GOT3 (cell line): ENCODE data around the gene PTPN20.

Experiments
- DNase-seq: peaks from one replicate; lab custom pipeline; 2025; ENCODE audit warnings: mixed read lengths; lab: John Stamatoyannopoulos, UW

Gene PTPN20

GRCh38 chr10:47048526-47048905 is 137.3 kb downstream of the PTPN20 start:
- no peak for DNase-seq

GRCh38 chr10:47049056-47049851 is 138.0 kb downstream of the PTPN20 start:
- no peak for DNase-seq

DNA sequence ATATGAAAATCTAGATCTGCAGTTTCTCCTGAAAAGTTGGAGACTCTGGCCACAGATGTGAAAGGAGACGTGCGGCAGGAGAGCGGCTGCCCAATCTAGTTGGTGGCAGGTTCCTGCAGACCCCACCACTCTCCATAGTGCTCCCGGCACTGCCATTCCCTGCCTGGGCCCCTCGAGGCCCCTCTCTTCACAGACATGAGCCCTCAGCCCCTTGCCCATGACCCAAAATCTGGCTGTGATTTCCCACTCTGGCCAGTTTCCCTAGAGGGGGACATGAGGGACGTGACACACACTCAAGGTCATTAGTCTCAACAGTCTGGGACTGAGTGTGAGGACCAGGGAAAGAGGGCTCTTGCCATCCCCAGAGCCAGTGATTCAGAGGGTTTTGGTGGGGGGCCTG is 138.7 kb downstream of the PTPN20 start:
- no peak for DNase-seq

- no peak for DNase-seq
Observed at GRCh38 chr10:47050618-47051455, 139.6 kb downstream of the PTPN20 start.

- DNase-seq, result no peak
Observed at GRCh38 chr10:47051741-47052238, 140.6 kb downstream of the PTPN20 start.
